Keratinocyte (primary cell): Measurements from ENCODE around the gene GATA5. TPM values are rescaled to one million over a fixed set of nuclear protein-coding genes. Genes with fewer than 3 reads are reported as not detected.

ENCODE experiments used
- DNase-seq: peaks from one replicate; pipeline ENCODE4 v3.0.0-alpha.2; 2011; ENCODE audit warnings: low read depth, missing footprints, low spot score
- FAIRE-seq: peaks from 2 replicates; lab custom pipeline; 2011; peaks lifted over from hg19 to GRCh38; lab: Jason Lieb, UNC
- H2AFZ ChIP-seq: 2 replicates; pipeline ENCODE4 v1.6.0; 2012; ENCODE audit warnings: low read length, control low read depth, inconsistent platforms; ENCODE audit not compliant: control insufficient read depth
- H3K27ac ChIP-seq: 2 replicates; pipeline ENCODE4 v1.5.1; 2011; ENCODE audit warnings: low read length; ENCODE audit not compliant: control insufficient read depth, insufficient read depth
- H3K27me3 ChIP-seq: 3 replicates; pipeline ENCODE4 v1.6.0; 2011; ENCODE audit warnings: low read length; ENCODE audit not compliant: control insufficient read depth, insufficient read depth; ENCODE audit errors: extremely low read depth
- H3K36me3 ChIP-seq, 2 experiments: 2 replicates in 1 of 2; 3 replicates in 1 of 2; pipeline ENCODE4 v1.5.1; 2011; ENCODE audit warnings: low read length in 2 of 2, mild to moderate bottlenecking in 1 of 2; ENCODE audit not compliant: control insufficient read depth in 2 of 2, insufficient read depth in 2 of 2; ENCODE audit errors: extremely low read depth in 1 of 2
- H3K4me1 ChIP-seq: 3 replicates; pipeline ENCODE4 v1.5.1; 2011; ENCODE audit warnings: low read length; ENCODE audit not compliant: control insufficient read depth, insufficient read depth; ENCODE audit errors: extremely low read depth
- H3K4me2 ChIP-seq: 3 replicates; pipeline ENCODE4 v1.6.0; 2011; ENCODE audit warnings: low read depth, low read length; ENCODE audit not compliant: control insufficient read depth, insufficient read depth; ENCODE audit errors: extremely low read depth
- H3K4me3 ChIP-seq, 3 experiments: fragments of 200-600 bp in 1 of 3; sonication (generic) in 1 of 3; 2 replicates in 2 of 3; 3 replicates in 1 of 3; pipeline ENCODE4 v1.5.1; 2011 to 2016; ENCODE audit warnings: low read length in 3 of 3, mild to moderate bottlenecking in 3 of 3, control low read depth in 2 of 3, inconsistent platforms in 1 of 3, low read depth in 1 of 3, mixed read lengths in 1 of 3, mixed run types in 1 of 3, moderate library complexity in 1 of 3; ENCODE audit not compliant: control insufficient read depth in 2 of 3, insufficient read depth in 2 of 3; ENCODE audit errors: extremely low read depth in 1 of 3
- H3K79me2 ChIP-seq: 2 replicates; pipeline ENCODE4 v1.6.0; 2012; ENCODE audit warnings: low read length; ENCODE audit not compliant: control insufficient read depth, insufficient read depth
- H3K9ac ChIP-seq: 3 replicates; pipeline ENCODE4 v1.6.0; 2011; ENCODE audit warnings: low read length; ENCODE audit not compliant: control insufficient read depth, insufficient read depth; ENCODE audit errors: extremely low read depth
- H3K9me1 ChIP-seq: 3 replicates; pipeline ENCODE4 v1.6.0; 2011; ENCODE audit warnings: low read length; ENCODE audit not compliant: control insufficient read depth, insufficient read depth; ENCODE audit errors: extremely low read depth
- H3K9me3 ChIP-seq: 2 replicates; pipeline ENCODE4 v1.5.1; 2012; ENCODE audit warnings: low read depth, low read length; ENCODE audit not compliant: control insufficient read depth
- H4K20me1 ChIP-seq: 3 replicates; pipeline ENCODE4 v1.6.0; 2011; ENCODE audit warnings: low read length; ENCODE audit not compliant: control insufficient read depth, insufficient read depth; ENCODE audit errors: extremely low read depth
- CTCF ChIP-seq, 3 experiments: IDR thresholded peaks in 1 of 3; conservative IDR thresholded peaks in 1 of 3; optimal IDR thresholded peaks in 1 of 3; 2 replicates in 2 of 3; 3 replicates in 1 of 3; pipeline versions ENCODE3 to v1.5.1; 2011; ENCODE audit warnings: low read length in 3 of 3, mild to moderate bottlenecking in 3 of 3, moderate library complexity in 2 of 3, control low read depth in 1 of 3, inconsistent platforms in 1 of 3; ENCODE audit not compliant: insufficient read depth in 2 of 3; ENCODE audit errors: extremely low read depth in 1 of 3
- EZH2 ChIP-seq: IDR thresholded peaks from one replicate; pipeline ENCODE4 v1.6.1; 2012; ENCODE audit warnings: inconsistent platforms, mild to moderate bottlenecking, low read length, moderate library complexity
- dilution Hi-C: fragments of 300-500 bp; cut with MboI; formaldehyde crosslinking; loops from one replicate; pipeline ENCODE4 v1.7.0; 2020; ENCODE audit warnings: low sequenced_read_pairs; ENCODE audit not compliant: extremely low pct_ligation_motif_present
- polyA plus RNA-seq, 5 experiments: library from polyadenylated mRNA; depleted of rRNA in 3 of 5; stranded (reverse) in 3 of 5; stranded (forward) in 1 of 5; unstranded in 1 of 5; fragments of >200 nt; gene quantifications; 1 replicate in 1 of 5; 2 replicates in 3 of 5; 3 replicates in 1 of 5; pipeline versions ENCODE4 v1.2.1 to v1.2.3, GENCODE V29; 2011 to 2012; ENCODE audit warnings: missing spikeins in 2 of 5, low read depth in 1 of 5, low replicate concordance in 1 of 5

Gene GATA5
- polyA plus RNA-seq, 1 donor (not counting 4 experiments of a cell fraction or from before 2014, with no cell fraction given), result not detected

- H3K79me2 ChIP-seq, result no peaks in the 10 kb centered on the region
- H3K4me2 ChIP-seq, result no peak overlapping the region
- no peak overlapping the region for H2AFZ ChIP-seq
- dilution Hi-C loops, result no loop called here
- H3K36me3 ChIP-seq, result no peaks in the 10 kb centered on the region
- H4K20me1 ChIP-seq, result no peaks in the 10 kb centered on the region
- no peaks in the 10 kb centered on the region for H3K4me1 ChIP-seq
- H3K27me3 ChIP-seq, result peaks cover 41% of the 10 kb centered on the region
- no peak for FAIRE-seq
- no peak for TF ChIP-seq EZH2
- DNase-seq, result no peak
- no peaks in the 10 kb centered on the region for H3K9me3 ChIP-seq
- no peaks in the 10 kb centered on the region for H3K9me1 ChIP-seq
- no peak overlapping the region for H3K4me3 ChIP-seq
- no peak overlapping the region for H3K27ac ChIP-seq
- no peak overlapping the region for H3K9ac ChIP-seq
These were observed 48.7 kb upstream of the GATA5 start for GRCh38 chr20:62524505-62524911.

GRCh38 chr20:62523473-62524203 lies 47.8 kb upstream of the GATA5 start:
- no peak for TF ChIP-seq EZH2
- no peak for TF ChIP-seq CTCF (optimal IDR thresholded peaks at IDR 0.05 in 1 of 3, IDR thresholded peaks at IDR 0.05 in 1 of 3, conservative IDR thresholded peaks at IDR 0.05 in 1 of 3; ENCODE audit: extremely low read depth in 1 of 3, insufficient read depth in 2 of 3, low read length in 3 of 3)
- no peak overlapping the region for H3K27ac ChIP-seq
- peaks cover 38% of the 10 kb centered on the region for H3K27me3 ChIP-seq
- no peaks in the 10 kb centered on the region for H4K20me1 ChIP-seq
- FAIRE-seq (no peak), DNase-seq (no peak)
- H3K9ac ChIP-seq, result no peak overlapping the region
- no peaks in the 10 kb centered on the region for H3K79me2 ChIP-seq
- no peak overlapping the region for H3K4me3 ChIP-seq
- dilution Hi-C loops, result no loop called here
- H3K4me2 ChIP-seq, result no peak overlapping the region
- H3K9me1 ChIP-seq, result no peaks in the 10 kb centered on the region
- H2AFZ ChIP-seq, result no peak overlapping the region
- no peaks in the 10 kb centered on the region for H3K4me1 ChIP-seq
- H3K36me3 ChIP-seq, result no peaks in the 10 kb centered on the region
- no peaks in the 10 kb centered on the region for H3K9me3 ChIP-seq
